HepG2 (cell line): Measurements from ENCODE around the gene PRDX3. TPM values are rescaled to one million over a fixed set of nuclear protein-coding genes. Genes with fewer than 3 reads are reported as not detected.
A peak's percentile ranks its signal among the peaks of the same experiment; 100 is the strongest.

Experiments
- AFF4 ChIP-seq: sonication (generic); formaldehyde crosslinking; IDR thresholded peaks from 2 replicates; pipeline ENCODE4 v1.4.0; 2020; ENCODE audit warnings: missing genetic modification reagents
- AKAP8 ChIP-seq: sonication (generic); formaldehyde crosslinking; IDR thresholded peaks from 2 replicates; pipeline ENCODE4 v1.5.1; 2020; ENCODE audit warnings: mild to moderate bottlenecking, missing genetic modification reagents
- ARID3A ChIP-seq: IDR thresholded peaks from 2 replicates; pipeline ENCODE4 v1.6.1; 2012; ENCODE audit warnings: low read depth, low read length, improper control_type of control experiment
- CBX1 ChIP-seq: IDR thresholded peaks from one replicate; pipeline ENCODE4 v1.6.1; 2016; ENCODE audit warnings: antibody characterized with exemption, low read depth
- MED1 ChIP-seq: sonication (generic); formaldehyde crosslinking; IDR thresholded peaks from 2 replicates; pipeline ENCODE4 v1.4.0; 2020; ENCODE audit warnings: missing genetic modification reagents
- MIER2 ChIP-seq: IDR thresholded peaks from 2 replicates; pipeline ENCODE4 v1.6.1; 2016; ENCODE audit warnings: missing biosample characterization, missing genetic modification reagents
- NFE2 ChIP-seq: sonication (generic); formaldehyde crosslinking; IDR thresholded peaks from 2 replicates; pipeline ENCODE4 v1.4.0; 2020; ENCODE audit warnings: missing genetic modification reagents
- PHF21A ChIP-seq: sonication (generic); formaldehyde crosslinking; IDR thresholded peaks from 2 replicates; pipeline ENCODE4 v1.5.0; 2020; ENCODE audit warnings: mild to moderate bottlenecking, missing genetic modification reagents
- THAP11 ChIP-seq: IDR thresholded peaks from 2 replicates; pipeline ENCODE4 v1.6.1; 2016; ENCODE audit warnings: missing biosample characterization, missing genetic modification reagents
- THAP9 ChIP-seq: sonication (generic); formaldehyde crosslinking; IDR thresholded peaks from 2 replicates; pipeline ENCODE4; 2020; ENCODE audit warnings: missing genetic modification reagents, mild to moderate bottlenecking, borderline replicate concordance
- TMF1 ChIP-seq: sonication (generic); formaldehyde crosslinking; IDR thresholded peaks from 2 replicates; pipeline ENCODE4 v1.8.1; 2022; ENCODE audit warnings: low read depth, missing genetic modification reagents
- YEATS4 ChIP-seq: sonication (generic); formaldehyde crosslinking; IDR thresholded peaks from 2 replicates; pipeline ENCODE4 v1.4.0; 2020; ENCODE audit warnings: missing genetic modification reagents, borderline replicate concordance
- ZC3H4 ChIP-seq: sonication (generic); formaldehyde crosslinking; IDR thresholded peaks from 2 replicates; pipeline ENCODE4 v1.4.0; 2020; ENCODE audit warnings: missing genetic modification reagents, borderline replicate concordance
- ZFP37 ChIP-seq: sonication (generic); formaldehyde crosslinking; IDR thresholded peaks from 2 replicates; pipeline ENCODE4 v1.4.0; 2020; ENCODE audit warnings: missing genetic modification reagents, borderline replicate concordance
- ZNF282 ChIP-seq: fragments of 450-650 bp; IDR thresholded peaks from 2 replicates; pipeline ENCODE4 v1.6.1; 2018; ENCODE audit not compliant: partially characterized antibody
- ZNF354B ChIP-seq: sonication (generic); formaldehyde crosslinking; IDR thresholded peaks from 2 replicates; pipeline ENCODE4 v1.8.0; 2022; ENCODE audit warnings: mild to moderate bottlenecking, missing genetic modification reagents
- ZNF382 ChIP-seq: sonication (generic); formaldehyde crosslinking; IDR thresholded peaks from 2 replicates; pipeline ENCODE4 v1.5.0; 2020; ENCODE audit warnings: missing genetic modification reagents, mild to moderate bottlenecking, borderline replicate concordance
- ZNF549 ChIP-seq: sonication (generic); formaldehyde crosslinking; IDR thresholded peaks from 2 replicates; pipeline ENCODE4 v1.5.0; 2020; ENCODE audit warnings: missing genetic modification reagents
- ZNF687 ChIP-seq: sonication (generic); formaldehyde crosslinking; IDR thresholded peaks from 2 replicates; pipeline ENCODE4 v1.5.1; 2020; ENCODE audit warnings: mild to moderate bottlenecking, missing genetic modification reagents, moderate library complexity
- ZNF776 ChIP-seq: sonication (generic); formaldehyde crosslinking; IDR thresholded peaks from 2 replicates; pipeline ENCODE4 v1.4.0; 2020; ENCODE audit warnings: mild to moderate bottlenecking, missing genetic modification reagents
- polyA plus RNA-seq, 8 experiments: library from polyadenylated mRNA; depleted of rRNA in 3 of 8; stranded (reverse) in 7 of 8; unstranded in 1 of 8; fragments of >200 nt; fragmentation: Illumina TruSeq in 4 of 8; extraction: Trizol in 4 of 8; gene quantifications; 2 replicates each; pipeline versions ENCODE4 v1.2.1 to v1.2.3, GENCODE V29; 2011 to 2016; ENCODE audit warnings: low read depth in 4 of 8, missing spikeins in 1 of 8, mixed read lengths in 1 of 8; ENCODE audit not compliant: insufficient read depth in 1 of 8
- total RNA-seq, 5 experiments: library from RNA; depleted of rRNA; stranded (reverse); fragments of >200 nt; fragmentation: Illumina TruSeq; extraction: Trizol; gene quantifications; 2 replicates each; pipeline ENCODE4 v1.2.3, GENCODE V29; 2016; ENCODE audit warnings: low read depth in 1 of 5

Gene PRDX3
- total and polyA plus RNA-seq, 2 of the 13 experiments (the other 11 are each of a cell fraction or from before 2014, with no cell fraction given), result 407 to 565 TPM

- TF ChIP-seq AFF4 (CRISPR knock-in tag) (no peak), ZNF382 (CRISPR knock-in tag) (no peak), ZNF776 (CRISPR knock-in tag) (no peak; the same call in 1 of the 2 replicates), ZFP37 (no peak), MIER2 (CRISPR knock-in tag) (no peak), CBX1 (no peak), THAP11 (peak; percentile 92), YEATS4 (CRISPR knock-in tag) (peak; percentile 12; the same call in 1 of the 2 replicates), TMF1 (CRISPR knock-in tag) (no peak), ARID3A (no peak), MED1 (CRISPR knock-in tag) (no peak), ZNF549 (no peak), ZNF354B (CRISPR knock-in tag) (no peak), ZNF687 (peak; percentile 1; the same call in 1 of the 2 replicates), ZNF282 (no peak), ZC3H4 (CRISPR knock-in tag) (peak; percentile 51; the same call in 1 of the 2 replicates), AKAP8 (CRISPR knock-in tag) (no peak), THAP9 (CRISPR knock-in tag) (no peak), PHF21A (CRISPR knock-in tag) (no peak), NFE2 (no peak)
These were observed 28.7 kb upstream of the PRDX3 start, which contains the start of gene GRK5 (continued) for GRCh38 chr10:119207366-119207666.
